Endothelial cell (in vitro differentiated cells): ENCODE data around the gene UBQLN4. TPM values are rescaled to one million over a fixed set of nuclear protein-coding genes. Genes with fewer than 3 reads are reported as not detected.
A peak's percentile ranks its signal among the peaks of the same experiment; 100 is the strongest.

ENCODE experiments used
- DNase-seq: peaks from one replicate; pipeline ENCODE4 v3.0.0; 2021; ENCODE audit warnings: low spot score
- H3K27ac Mint-ChIP-seq: one replicate; pipeline ENCODE4 v1.8.0; 2021; ENCODE audit warnings: mixed read lengths, inconsistent platforms; ENCODE audit not compliant: unreplicated experiment
- H3K27me3 Mint-ChIP-seq: one replicate; pipeline ENCODE4 v1.8.0; 2021; ENCODE audit warnings: mild to moderate bottlenecking, moderate library complexity, mixed read lengths, inconsistent platforms; ENCODE audit not compliant: unreplicated experiment
- H3K36me3 Mint-ChIP-seq: one replicate; pipeline ENCODE4 v1.8.0; 2021; ENCODE audit warnings: mild to moderate bottlenecking, low read depth, mixed read lengths, inconsistent platforms; ENCODE audit not compliant: unreplicated experiment
- H3K4me1 Mint-ChIP-seq: one replicate; pipeline ENCODE4 v1.8.0; 2021; ENCODE audit warnings: mild to moderate bottlenecking, mixed read lengths, inconsistent platforms; ENCODE audit not compliant: unreplicated experiment
- H3K4me3 Mint-ChIP-seq: one replicate; pipeline ENCODE4 v1.8.0; 2021; ENCODE audit warnings: mild to moderate bottlenecking, mixed read lengths, inconsistent platforms; ENCODE audit not compliant: unreplicated experiment
- H3K9me3 Mint-ChIP-seq: one replicate; pipeline ENCODE4 v1.8.0; 2021; ENCODE audit warnings: mixed read lengths, inconsistent platforms; ENCODE audit not compliant: unreplicated experiment
- CTCF ChIP-seq: fragments of 200-600 bp; sonication (generic); IDR thresholded peaks from one replicate; pipeline ENCODE4 v1.5.0; 2021; ENCODE audit warnings: antibody characterized with exemption; ENCODE audit not compliant: unreplicated experiment
- total RNA-seq: library from RNA; stranded (reverse); fragmentation: NEBNext Ultra II Directional; extraction: Animal tissue kit (Norgen Biotek cat#: 25700); gene quantifications from one replicate; pipeline ENCODE4 v1.2.1, GENCODE V29; 2021; ENCODE audit not compliant: unreplicated experiment

UBQLN4 gene
- total RNA-seq, 1 donor from 2014 or later, result 47.6 TPM

GRCh38 chr1:156095906-156096508 is 42.4 kb upstream of the UBQLN4 start:
- Mint-ChIP-seq H3K4me3 (peak overlapping the region; percentile 22), H3K36me3 (peaks cover 46% of the 10 kb centered on the region), H3K4me1 (peaks cover 33% of the 10 kb centered on the region), H3K27ac (peak overlapping the region; percentile 82), H3K27me3 (peaks cover 9% of the 10 kb centered on the region), H3K9me3 (no peaks in the 10 kb centered on the region)
- TF ChIP-seq CTCF, result no peak
- DNase-seq, result no peak

- no peaks in the 10 kb centered on the region for H3K9me3 Mint-ChIP-seq
- TF ChIP-seq CTCF, result no peak
- no peak for DNase-seq
- peaks cover 2% of the 10 kb centered on the region for H3K27me3 Mint-ChIP-seq
- peaks cover 21% of the 10 kb centered on the region for H3K36me3 Mint-ChIP-seq
- peak overlapping the region; percentile 30 for H3K27ac Mint-ChIP-seq
- peaks cover 25% of the 10 kb centered on the region for H3K4me1 Mint-ChIP-seq
- peak overlapping the region; percentile 62 for H3K4me3 Mint-ChIP-seq
These were observed 38.0 kb upstream of the UBQLN4 start for GRCh38 chr1:156091610-156092009.

- DNase-seq, result peak; percentile 87
- H3K4me3 Mint-ChIP-seq, result peak overlapping the region; percentile 70
- peaks cover 25% of the 10 kb centered on the region for H3K4me1 Mint-ChIP-seq
- peaks cover 3% of the 10 kb centered on the region for H3K27me3 Mint-ChIP-seq
- peak; percentile 97 for TF ChIP-seq CTCF
- H3K36me3 Mint-ChIP-seq, result peaks cover 13% of the 10 kb centered on the region
- no peaks in the 10 kb centered on the region for H3K9me3 Mint-ChIP-seq
- H3K27ac Mint-ChIP-seq, result peak overlapping the region; percentile 86
These were observed 37.2 kb upstream of the UBQLN4 start for GRCh38 chr1:156090840-156091188.

GRCh38 chr1:156090138-156090839 is 36.7 kb upstream of the UBQLN4 start:
- peaks cover 28% of the 10 kb centered on the region for H3K4me1 Mint-ChIP-seq
- H3K27me3 Mint-ChIP-seq, result peaks cover 3% of the 10 kb centered on the region

More at GRCh38 chr1:156090138-156090839, 36.7 kb upstream of the UBQLN4 start:
- Mint-ChIP-seq H3K9me3 (no peaks in the 10 kb centered on the region), H3K27ac (peak overlapping the region; percentile 86), H3K36me3 (peaks cover 12% of the 10 kb centered on the region), H3K4me3 (peak overlapping the region; percentile 70)
- TF ChIP-seq CTCF, result no peak
- no peak for DNase-seq
